ENCODE data around the gene ZNF473.

Gene ZNF473

GRCh38 chr19:49977881-49978280, 47.9 kb upstream of the ZNF473 start:
- Histone ChIP-seq H3K9ac (ENCODE audit: low read depth, low read length, poor library complexity, severe bottlenecking) (no peak overlapping the region), H3K36me3 (ENCODE audit: insufficient read depth, low read length) (0 out of 2 replicates have a peak, but pooled peaks cover 10% of the 10 kb centered on the region), H3K27me3 (ENCODE audit: insufficient read depth, low read length, poor library complexity, severe bottlenecking) (no peaks in the 10 kb centered on the region), H2AFZ (ENCODE audit: low read length) (no peak overlapping the region), H3K4me2 (ENCODE audit: low read depth, low read length, poor library complexity, severe bottlenecking) (no peak overlapping the region), H3K79me2 (ENCODE audit: insufficient read depth, low read length) (no peaks in the 10 kb centered on the region), H3K4me1 (ENCODE audit: insufficient read depth, low read length, poor library complexity, severe bottlenecking) (no peaks in the 10 kb centered on the region), H3K4me3 (ENCODE audit: low read length, poor library complexity, severe bottlenecking) (no peak overlapping the region), H4K20me1 (ENCODE audit: insufficient read depth, low read length, poor library complexity, severe bottlenecking) (no peaks in the 10 kb centered on the region), H3K9me3 (ENCODE audit: insufficient read depth, low read depth, low read length) (no peaks in the 10 kb centered on the region), H3F3A (ENCODE audit: low read depth) (no peaks in the 10 kb centered on the region), H3K9me2 (replicated peaks; ENCODE audit: low read depth, low read length) (no peaks in the 10 kb centered on the region)
- TF ChIP-seq CTCF (conservative IDR thresholded peaks at IDR 0.05; ENCODE audit: low read length) (no peak), EZH2phosphoT487 (IDR thresholded peaks at IDR 0.05; ENCODE audit: borderline replicate concordance) (no peak)

GRCh38 chr19:49978324-49978723, 47.5 kb upstream of the ZNF473 start:
- H4K20me1 ChIP-seq (ENCODE audit: insufficient read depth, low read length, poor library complexity, severe bottlenecking): no peaks in the 10 kb centered on the region
- H3K4me3 ChIP-seq (ENCODE audit: low read length, poor library complexity, severe bottlenecking): no peak overlapping the region
- no peak overlapping the region for H2AFZ ChIP-seq (ENCODE audit: low read length)
- H3K4me1 ChIP-seq (ENCODE audit: insufficient read depth, low read length, poor library complexity, severe bottlenecking): no peaks in the 10 kb centered on the region
- H3K9ac ChIP-seq (ENCODE audit: low read depth, low read length, poor library complexity, severe bottlenecking): no peak overlapping the region
- no peaks in the 10 kb centered on the region for H3K9me2 ChIP-seq (replicated peaks; ENCODE audit: low read depth, low read length)
- H3F3A ChIP-seq (ENCODE audit: low read depth): no peaks in the 10 kb centered on the region
- H3K27me3 ChIP-seq (ENCODE audit: insufficient read depth, low read length, poor library complexity, severe bottlenecking): no peaks in the 10 kb centered on the region
- no peaks in the 10 kb centered on the region for H3K79me2 ChIP-seq (ENCODE audit: insufficient read depth, low read length)
- H3K9me3 ChIP-seq (ENCODE audit: insufficient read depth, low read depth, low read length): no peaks in the 10 kb centered on the region
- 0 out of 2 replicates have a peak, but pooled peaks cover 10% of the 10 kb centered on the region for H3K36me3 ChIP-seq (ENCODE audit: insufficient read depth, low read length)
- TF ChIP-seq CTCF (conservative IDR thresholded peaks at IDR 0.05; ENCODE audit: low read length) (no peak), EZH2phosphoT487 (IDR thresholded peaks at IDR 0.05; ENCODE audit: borderline replicate concordance) (no peak)
- no peak overlapping the region for H3K4me2 ChIP-seq (ENCODE audit: low read depth, low read length, poor library complexity, severe bottlenecking)

GRCh38 chr19:49981603-49982593, 43.9 kb upstream of the ZNF473 start:
- Histone ChIP-seq H3K9ac (ENCODE audit: low read depth, low read length, poor library complexity, severe bottlenecking) (no peak overlapping the region), H3K4me2 (ENCODE audit: low read depth, low read length, poor library complexity, severe bottlenecking) (no peak overlapping the region), H3K36me3 (ENCODE audit: insufficient read depth, low read length) (no peaks in the 10 kb centered on the region), H3K4me1 (ENCODE audit: insufficient read depth, low read length, poor library complexity, severe bottlenecking) (no peaks in the 10 kb centered on the region), H3K4me3 (ENCODE audit: low read length, poor library complexity, severe bottlenecking) (no peak overlapping the region), H2AFZ (ENCODE audit: low read length) (no peak overlapping the region), H3K9me2 (replicated peaks; ENCODE audit: low read depth, low read length) (no peaks in the 10 kb centered on the region), H3K79me2 (ENCODE audit: insufficient read depth, low read length) (no peaks in the 10 kb centered on the region), H3K27me3 (ENCODE audit: insufficient read depth, low read length, poor library complexity, severe bottlenecking) (no peaks in the 10 kb centered on the region), H3F3A (ENCODE audit: low read depth) (no peaks in the 10 kb centered on the region), H4K20me1 (ENCODE audit: insufficient read depth, low read length, poor library complexity, severe bottlenecking) (peaks cover 10% of the 10 kb centered on the region), H3K9me3 (ENCODE audit: insufficient read depth, low read depth, low read length) (no peaks in the 10 kb centered on the region)
- TF ChIP-seq EZH2phosphoT487 (IDR thresholded peaks at IDR 0.05; ENCODE audit: borderline replicate concordance) (no peak), CTCF (conservative IDR thresholded peaks at IDR 0.05; ENCODE audit: low read length) (no peak)

Measured in Loucy (cell line).